COLO668 (cell line): ENCODE measurements around the gene SRRT.
"Not testable (repeated sequence)": the region's sequence is repeated elsewhere in the genome, so short reads cannot be mapped to it uniquely, and the experiment has no call there.

ENCODE experiments used
- DNase-seq: peaks from one replicate; lab custom pipeline; 2025; ENCODE audit not compliant: unreplicated experiment; lab: John Stamatoyannopoulos, UW

The SRRT gene

GRCh38 chr7:100921039-100921438, 46.1 kb downstream of the SRRT start:
- DNase-seq = no peak

GRCh38 chr7:100923616-100924015, 48.7 kb downstream of the SRRT start:
- DNase-seq = not testable (repeated sequence)

- DNase-seq = no peak
Measured at GRCh38 chr7:100929808-100930174, 54.9 kb downstream of the SRRT start.

- DNase-seq = no peak
Measured at GRCh38 chr7:100933734-100934133, 58.8 kb downstream of the SRRT start.

GRCh38 chr7:100935381-100935780, 60.5 kb downstream of the SRRT start:
- not testable (repeated sequence) for DNase-seq

- DNase-seq = not testable (repeated sequence)
Measured at GRCh38 chr7:100936167-100936566, 61.3 kb downstream of the SRRT start.
